HCT116 (cell line): Measurements from ENCODE around the gene LRRC32. TPM values are rescaled to one million over a fixed set of nuclear protein-coding genes. Genes with fewer than 3 reads are reported as not detected.

Experiments
- ATAC-seq: fragments of 200-7000 bp; cut with Tn5 transposase; 2 replicates; pipeline ENCODE4 v1.9.1; 2020; ENCODE audit warnings: mild to moderate bottlenecking, moderate library complexity
- BruUV-seq: library from RNA; stranded (reverse); fragments of 400-500 nt; replicated peaks from 2 replicates; lab custom pipeline; 2021; lab: Mats Ljungman, UMichigan
- CTCF ChIA-PET: fragments of 300-600 bp; sonication (Branson Sonifier 250); formaldehyde crosslinking; loops from one replicate; lab custom pipeline; 2021; ENCODE audit warnings: antibody characterized with exemption; lab: Charles Lee
- POLR2A ChIA-PET: fragments of 300-600, 350-600 bp; sonication (Branson Sonifier 250); formaldehyde crosslinking; loops from one replicate; lab custom pipeline; 2021; ENCODE audit warnings: antibody characterized with exemption; lab: Charles Lee
- RAD21 ChIA-PET, 2 experiments: fragments of 300-600 bp; sonication (Branson Sonifier 250); formaldehyde crosslinking; loops; one replicate each; lab custom pipeline; 2023; ENCODE audit warnings: low total read pairs in 2 of 2; ENCODE audit not compliant: uncharacterized antibody in 2 of 2, unreplicated experiment in 2 of 2, low non-redundant PET in 1 of 2; lab: Charles Lee
- DNase-seq: peaks from one replicate; pipeline ENCODE4 v3.0.0-alpha.2; 2010; ENCODE audit warnings: low read depth, low spot score
- H2AFZ ChIP-seq: fragments of 200-600 bp; shearing (Covaris generic), sonication (generic); 2 replicates; pipeline ENCODE4 v1.6.1; 2017; ENCODE audit warnings: low read depth, mixed run types, mixed read lengths, antibody characterized with exemption, low read length; ENCODE audit not compliant: poor library complexity, severe bottlenecking
- H3K27ac ChIP-seq: 2 replicates; pipeline ENCODE4 v1.5.1; 2012; ENCODE audit warnings: low read depth, low read length
- H3K27me3 ChIP-seq: fragments of 200-600 bp; sonication (generic); 2 replicates; pipeline ENCODE4 v1.6.1; 2016; ENCODE audit warnings: mixed run types, low read length, mixed read lengths; ENCODE audit not compliant: insufficient read depth
- H3K36me3 ChIP-seq, 2 experiments: fragments of 200-500 bp in 1 of 2; fragments of 200-600 bp in 1 of 2; sonication (Bioruptor generic) in 1 of 2; sonication (generic) in 1 of 2; 2 replicates each; pipeline versions ENCODE4 v1.5.1 to v1.6.1; 2014 to 2016; ENCODE audit warnings: low read length in 2 of 2, inconsistent platforms in 1 of 2, mixed read lengths in 1 of 2, mixed run types in 1 of 2; ENCODE audit not compliant: insufficient read depth in 2 of 2, control insufficient read depth in 1 of 2
- H3K4me1 ChIP-seq, 2 experiments: fragments of 200-600 bp in 1 of 2; sonication (generic) in 1 of 2; 2 replicates each; pipeline versions ENCODE4 v1.5.1 to v1.6.1; 2012 to 2017; ENCODE audit warnings: low read length in 2 of 2, inconsistent platforms in 1 of 2, mild to moderate bottlenecking in 1 of 2, mixed read lengths in 1 of 2, mixed run types in 1 of 2, moderate library complexity in 1 of 2; ENCODE audit not compliant: insufficient read depth in 2 of 2, control insufficient read depth in 1 of 2
- H3K4me2 ChIP-seq: fragments of 200-600 bp; sonication (generic); 2 replicates; pipeline ENCODE4 v1.6.1; 2017; ENCODE audit warnings: mixed run types, low read length, mixed read lengths
- H3K4me3 ChIP-seq, 2 experiments: fragments of 200-600 bp in 1 of 2; sonication (generic) in 1 of 2; replicated peaks in 1 of 2; 2 replicates each; pipeline ENCODE4 v1.5.1; 2011 to 2016; ENCODE audit warnings: low read length in 2 of 2, control low read depth in 1 of 2, low read depth in 1 of 2, mild to moderate bottlenecking in 1 of 2, mixed read lengths in 1 of 2, mixed run types in 1 of 2
- H3K79me2 ChIP-seq: fragments of 200-600 bp; sonication (generic); 2 replicates; pipeline ENCODE4 v1.6.1; 2017; ENCODE audit warnings: mild to moderate bottlenecking, mixed run types, low read length, moderate library complexity, mixed read lengths; ENCODE audit not compliant: insufficient read depth
- H3K9ac ChIP-seq: fragments of 200-600 bp; sonication (generic); 2 replicates; pipeline ENCODE4 v1.6.1; 2016; ENCODE audit warnings: low read length, mixed read lengths
- H3K9me2 ChIP-seq: fragments of 200-600 bp; sonication (generic), shearing (Covaris generic); 2 replicates; pipeline ENCODE4 v1.6.1; 2017; ENCODE audit warnings: mixed run types, mild to moderate bottlenecking, moderate library complexity; ENCODE audit not compliant: insufficient read depth
- H3K9me3 ChIP-seq, 2 experiments: fragments of 200-500 bp in 1 of 2; fragments of 200-600 bp in 1 of 2; sonication (Bioruptor generic) in 1 of 2; sonication (generic) in 1 of 2; 2 replicates each; pipeline ENCODE4 v1.6.1; 2014 to 2017; ENCODE audit warnings: low read length in 2 of 2, mixed read lengths in 2 of 2, inconsistent platforms in 1 of 2, low read depth in 1 of 2, mild to moderate bottlenecking in 1 of 2, mixed run types in 1 of 2, moderate library complexity in 1 of 2; ENCODE audit not compliant: control insufficient read depth in 1 of 2, insufficient read depth in 1 of 2
- H4K20me1 ChIP-seq: fragments of 200-600 bp; sonication (generic), shearing (Covaris generic); 2 replicates; pipeline ENCODE4 v1.6.1; 2017; ENCODE audit warnings: mixed run types, mild to moderate bottlenecking, moderate library complexity; ENCODE audit not compliant: insufficient read depth
- ATF3 ChIP-seq: IDR thresholded peaks from 2 replicates; pipeline ENCODE4 v1.6.1; 2012
- CTCF ChIP-seq, 3 experiments: fragments of 200-600 bp in 1 of 3; sonication (generic) in 1 of 3; IDR thresholded peaks in 2 of 3; conservative IDR thresholded peaks in 1 of 3; 2 replicates each; pipeline ENCODE4 v1.5.1; 2012 to 2017; ENCODE audit warnings: low read depth in 2 of 3, low read length in 2 of 3, antibody characterized with exemption in 1 of 3, borderline replicate concordance in 1 of 3, control low read depth in 1 of 3, mild to moderate bottlenecking in 1 of 3, mixed read lengths in 1 of 3, mixed run types in 1 of 3, moderate library complexity in 1 of 3; ENCODE audit not compliant: insufficient read depth in 1 of 3
- EGR1 ChIP-seq: IDR thresholded peaks from 2 replicates; pipeline ENCODE4 v1.6.1; 2012; ENCODE audit warnings: low read depth
- ELF1 ChIP-seq: IDR thresholded peaks from 2 replicates; pipeline ENCODE4 v1.6.1; 2012; ENCODE audit warnings: low read depth, borderline replicate concordance
- EZH2 ChIP-seq: fragments of 200-600 bp; sonication (generic); IDR thresholded peaks from 2 replicates; pipeline ENCODE4 v1.6.1; 2017; ENCODE audit warnings: antibody characterized with exemption, mixed run types
- EZH2phosphoT487 ChIP-seq: fragments of 200-600 bp; IDR thresholded peaks from 2 replicates; pipeline ENCODE4 v1.6.1; 2018; ENCODE audit warnings: antibody characterized with exemption, borderline replicate concordance
- FOSL1 ChIP-seq: IDR thresholded peaks from 2 replicates; pipeline ENCODE4 v1.6.1; 2012; ENCODE audit warnings: low read depth
- MAX ChIP-seq: IDR thresholded peaks from 2 replicates; pipeline ENCODE4 v1.6.1; 2012
- POLR2A ChIP-seq: IDR thresholded peaks from 2 replicates; pipeline ENCODE4 v1.7.0; 2011; ENCODE audit warnings: borderline replicate concordance; ENCODE audit not compliant: insufficient read depth, insufficient read length; ENCODE audit errors: extremely low read depth
- POLR2AphosphoS5 ChIP-seq: IDR thresholded peaks from 2 replicates; pipeline ENCODE4 v1.6.1; 2011; ENCODE audit warnings: mild to moderate bottlenecking, low read depth, low read length, moderate library complexity
- RAD21 ChIP-seq: IDR thresholded peaks from 2 replicates; pipeline ENCODE4 v1.6.1; 2012; ENCODE audit warnings: low read depth, mild to moderate bottlenecking
- REST ChIP-seq: IDR thresholded peaks from 2 replicates; pipeline ENCODE4 v1.6.1; 2012; ENCODE audit warnings: low read depth
- SIN3A ChIP-seq: IDR thresholded peaks from 2 replicates; pipeline ENCODE4 v1.6.1; 2012; ENCODE audit warnings: low read depth
- SP1 ChIP-seq: IDR thresholded peaks from 2 replicates; pipeline ENCODE4 v1.6.1; 2012; ENCODE audit warnings: low read depth
- SRF ChIP-seq: IDR thresholded peaks from 2 replicates; pipeline ENCODE4 v1.6.1; 2012; ENCODE audit warnings: low read depth
- YY1 ChIP-seq: IDR thresholded peaks from 2 replicates; pipeline ENCODE4 v1.6.1; 2011; ENCODE audit warnings: low read length, low read depth, moderate library complexity, mild to moderate bottlenecking; ENCODE audit not compliant: insufficient replicate concordance; ENCODE audit errors: extremely low read depth
- ZBTB33 ChIP-seq: IDR thresholded peaks from 2 replicates; pipeline ENCODE4 v1.6.1; 2011; ENCODE audit warnings: mild to moderate bottlenecking, low read length, moderate library complexity; ENCODE audit not compliant: insufficient replicate concordance; ENCODE audit errors: extremely low read depth
- ZFX ChIP-seq: fragments of 450-650 bp; IDR thresholded peaks from 2 replicates; pipeline ENCODE4 v1.6.1; 2017
- intact Hi-C: fragments of 100-400 bp; cut with micrococcal nuclease; formaldehyde crosslinking; loops from 2 replicates; pipeline ENCODE4 v1.10.0; 2022
- total RNA-seq: library from RNA; stranded (reverse); gene quantifications from one replicate; pipeline ENCODE4 v1.2.1, GENCODE V29; 2021; ENCODE audit not compliant: unreplicated experiment

Gene LRRC32
- total RNA-seq, 1 experiment from 2014 or later: 0.54 TPM

GRCh38 chr11:76621868-76622267 is 48.7 kb downstream of the LRRC32 start (continued):
- no peak for TF ChIP-seq EZH2phosphoT487
- no peak for TF ChIP-seq EGR1
- TF ChIP-seq POLR2A: no peak
- no peak for TF ChIP-seq ATF3
- TF ChIP-seq CTCF (IDR thresholded peaks at IDR 0.05 in 2 of 3, conservative IDR thresholded peaks at IDR 0.05 in 1 of 3; ENCODE audit: borderline replicate concordance in 1 of 3, insufficient read depth in 1 of 3, low read depth in 2 of 3, low read length in 2 of 3): no peak
- no peak for TF ChIP-seq SP1
- TF ChIP-seq ZFX: no peak
- TF ChIP-seq SRF: no peak
- TF ChIP-seq ELF1: no peak
- TF ChIP-seq MAX: no peak
- TF ChIP-seq SIN3A: no peak
- no peak for TF ChIP-seq FOSL1

GRCh38 chr11:76621466-76621865 is 49.1 kb downstream of the LRRC32 start:
- RAD21 ChIA-PET: no interaction called here
- TF ChIP-seq MAX (no peak), POLR2A (no peak), POLR2AphosphoS5 (no peak), FOSL1 (no peak), YY1 (no peak), SIN3A (no peak), RAD21 (no peak), EZH2 (no peak), SRF (no peak), REST (no peak), ZBTB33 (no peak), ATF3 (no peak)

More at GRCh38 chr11:76621466-76621865, 49.1 kb downstream of the LRRC32 start:
- intact Hi-C loops: no loop called here
- Histone ChIP-seq H3K4me3 (no peak overlapping the region), H2AFZ (no peak overlapping the region), H3K9me3 (peaks cover 0 to 11% of the 10 kb centered on the region in 2 experiments; a peak in 1 of 4 replicates), H3K4me1 (no peaks in the 10 kb centered on the region), H3K27ac (no peak overlapping the region), H3K9ac (no peak overlapping the region), H3K9me2 (no peaks in the 10 kb centered on the region), H3K36me3 (no peaks in the 10 kb centered on the region), H4K20me1 (no peaks in the 10 kb centered on the region), H3K4me2 (no peak overlapping the region), H3K27me3 (no peaks in the 10 kb centered on the region), H3K79me2 (no peaks in the 10 kb centered on the region)
- POLR2A ChIA-PET: no interaction called here
- CTCF ChIA-PET: no interaction called here
- no peak for ATAC-seq
- no peak for DNase-seq
- no TSS peak for BruUV-seq
